ENCODE measurements around the gene QDPR. TPM values are rescaled to one million over a fixed set of nuclear protein-coding genes. Genes with fewer than 3 reads are reported as not detected.

Gene QDPR
- total RNA-seq, 1 donor from 2014 or later: 28.6 TPM

GRCh38 chr4:17535242-17535641 is 23.4 kb upstream of the QDPR start:
- Histone ChIP-seq H3K4me3 (ENCODE audit: low read depth, low read length) (no peak overlapping the region), H3K36me3 (ENCODE audit: control insufficient read depth, insufficient read depth, low read length) (no peaks in the 10 kb centered on the region), H3K27me3 (ENCODE audit: control insufficient read depth, insufficient read depth, low read length) (no peaks in the 10 kb centered on the region)
- no peak for DNase-seq (ENCODE audit: low read depth)
- no peak for TF ChIP-seq CTCF (IDR thresholded peaks at IDR 0.05; ENCODE audit: insufficient read depth, low read length, poor library complexity, severe bottlenecking)

GRCh38 chr4:17534705-17535104 is 22.8 kb upstream of the QDPR start:
- Histone ChIP-seq H3K27me3 (ENCODE audit: control insufficient read depth, insufficient read depth, low read length) (no peaks in the 10 kb centered on the region), H3K4me3 (ENCODE audit: low read depth, low read length) (no peak overlapping the region), H3K36me3 (ENCODE audit: control insufficient read depth, insufficient read depth, low read length) (no peaks in the 10 kb centered on the region)
- TF ChIP-seq CTCF (IDR thresholded peaks at IDR 0.05; ENCODE audit: insufficient read depth, low read length, poor library complexity, severe bottlenecking): no peak
- no peak for DNase-seq (ENCODE audit: low read depth)

- Histone ChIP-seq H3K4me3 (ENCODE audit: low read depth, low read length) (no peak overlapping the region), H3K27me3 (ENCODE audit: control insufficient read depth, insufficient read depth, low read length) (peaks cover 2% of the 10 kb centered on the region), H3K36me3 (ENCODE audit: control insufficient read depth, insufficient read depth, low read length) (no peaks in the 10 kb centered on the region)
- no peak for TF ChIP-seq CTCF (IDR thresholded peaks at IDR 0.05; ENCODE audit: insufficient read depth, low read length, poor library complexity, severe bottlenecking)
- no peak for DNase-seq (ENCODE audit: low read depth)
These were observed 19.8 kb upstream of the QDPR start for GRCh38 chr4:17531538-17532285.

- DNase-seq (ENCODE audit: low read depth): no peak
- no peak overlapping the region for H3K4me3 ChIP-seq (ENCODE audit: low read depth, low read length)
- H3K36me3 ChIP-seq (ENCODE audit: control insufficient read depth, insufficient read depth, low read length): no peaks in the 10 kb centered on the region
- peaks cover 2% of the 10 kb centered on the region for H3K27me3 ChIP-seq (ENCODE audit: control insufficient read depth, insufficient read depth, low read length)
- TF ChIP-seq CTCF (IDR thresholded peaks at IDR 0.05; ENCODE audit: insufficient read depth, low read length, poor library complexity, severe bottlenecking): no peak
These were observed 16.8 kb upstream of the QDPR start for GRCh38 chr4:17528551-17529165.

- DNase-seq (ENCODE audit: low read depth): no peak
- peaks cover 4% of the 10 kb centered on the region for H3K27me3 ChIP-seq (ENCODE audit: control insufficient read depth, insufficient read depth, low read length)
- no peak for TF ChIP-seq CTCF (IDR thresholded peaks at IDR 0.05; ENCODE audit: insufficient read depth, low read length, poor library complexity, severe bottlenecking)
- H3K36me3 ChIP-seq (ENCODE audit: control insufficient read depth, insufficient read depth, low read length): no peaks in the 10 kb centered on the region
- H3K4me3 ChIP-seq (ENCODE audit: low read depth, low read length): no peak overlapping the region
These were observed 15.0 kb upstream of the QDPR start for GRCh38 chr4:17526695-17527477.

All from kidney epithelial cell (primary cell).